GM21717 (cell line): ENCODE data around the gene NEUROD1.

Experiments
- ATAC-seq: cut with Tn5 transposase; IDR thresholded peaks from one replicate; pipeline ENCODE4 v1.9.1; 2021; ENCODE audit warnings: mild to moderate bottlenecking, moderate library complexity; ENCODE audit not compliant: unreplicated experiment

The NEUROD1 gene

GRCh38 chr2:181680937-181681811 lies 857 bp upstream of the NEUROD1 start:
- ATAC-seq: no peak

- ATAC-seq: no peak
These were observed 755 bp downstream of the NEUROD1 start for GRCh38 chr2:181679544-181679979.

GRCh38 chr2:181678861-181679543 lies 1.3 kb downstream of the NEUROD1 start:
- ATAC-seq: no peak

- no peak for ATAC-seq
These were observed 2.3 kb downstream of the NEUROD1 start for GRCh38 chr2:181677912-181678586.

GRCh38 chr2:181675254-181675653 lies 5.1 kb downstream of the NEUROD1 start:
- ATAC-seq: no peak

- no peak for ATAC-seq
These were observed 5.9 kb downstream of the NEUROD1 start for GRCh38 chr2:181674461-181674860.

- peak; percentile 42 for ATAC-seq
These were observed 7.1 kb downstream of the NEUROD1 start for GRCh38 chr2:181673173-181673572.

GRCh38 chr2:181672255-181673008 lies 7.9 kb downstream of the NEUROD1 start:
- peak; percentile 97 for ATAC-seq

GRCh38 chr2:181670632-181671031 lies 9.7 kb downstream of the NEUROD1 start:
- no peak for ATAC-seq

GRCh38 chr2:181667234-181667633 lies 13.1 kb downstream of the NEUROD1 start:
- no peak for ATAC-seq

- no peak for ATAC-seq
These were observed 18.0 kb downstream of the NEUROD1 start for GRCh38 chr2:181662287-181662686.

GRCh38 chr2:181660181-181660580 lies 20.1 kb downstream of the NEUROD1 start:
- no peak for ATAC-seq

GRCh38 chr2:181658444-181658843 lies 21.9 kb downstream of the NEUROD1 start:
- ATAC-seq: no peak

GRCh38 chr2:181657379-181657778 lies 22.9 kb downstream of the NEUROD1 start:
- ATAC-seq: no peak

GRCh38 chr2:181656450-181657291 lies 23.6 kb downstream of the NEUROD1 start, which contains the start of gene CERKL:
TSS of gene CERKL (minus strand) at chr2:181657105. CDS start at chr2:181657006, 99 bp downstream.
- ATAC-seq: peak; percentile 86

GRCh38 chr2:181655519-181655918 lies 24.8 kb downstream of the NEUROD1 start:
- ATAC-seq: no peak

- no peak for ATAC-seq
These were observed 30.8 kb downstream of the NEUROD1 start for GRCh38 chr2:181649436-181649979.

GRCh38 chr2:181648478-181649155 lies 31.7 kb downstream of the NEUROD1 start:
- ATAC-seq: no peak

GRCh38 chr2:181646415-181646987 lies 33.8 kb downstream of the NEUROD1 start:
- ATAC-seq: no peak
